H1 (cell line): Measurements from ENCODE around the gene ASCC1. TPM values are rescaled to one million over a fixed set of nuclear protein-coding genes. Genes with fewer than 3 reads are reported as not detected.

Source experiments
- CTCF ChIA-PET: fragments of 300-600 bp; sonication (Branson Sonifier 250); formaldehyde crosslinking; loops from one replicate; lab custom pipeline; 2021; ENCODE audit not compliant: partially characterized antibody; lab: Charles Lee
- POLR2A ChIA-PET: fragments of 300-600 bp; sonication (Branson Sonifier 250); formaldehyde crosslinking; loops from one replicate; lab custom pipeline; 2021; ENCODE audit warnings: inconsistent platforms; ENCODE audit not compliant: partially characterized antibody; lab: Charles Lee
- DNase-seq, 2 experiments: peaks; one replicate each; pipeline versions ENCODE4 v3.0.0 to v3.0.0-alpha.2; 2010 to 2022; ENCODE audit warnings: low spot score in 2 of 2, low read depth in 1 of 2, mixed read lengths in 1 of 2
- FAIRE-seq: peaks from 2 replicates; lab custom pipeline; 2011; peaks lifted over from hg19 to GRCh38; lab: Jason Lieb, UNC
- H2AFZ ChIP-seq: 2 replicates; pipeline ENCODE4 v1.8.1; 2012; ENCODE audit warnings: low read length, inconsistent platforms
- H2AK5ac ChIP-seq: 2 replicates; pipeline ENCODE4 v1.6.1; 2013; ENCODE audit warnings: low read depth, low read length
- H2BK120ac ChIP-seq: replicated peaks from 2 replicates; pipeline ENCODE3; 2013; ENCODE audit warnings: low read depth, low read length, inconsistent platforms
- H2BK12ac ChIP-seq: 2 replicates; pipeline ENCODE4 v1.6.1; 2013; ENCODE audit warnings: low read depth, low read length
- H2BK15ac ChIP-seq: 2 replicates; pipeline ENCODE4 v1.6.1; 2013; ENCODE audit warnings: low read length
- H2BK20ac ChIP-seq: 2 replicates; pipeline ENCODE4 v1.6.1; 2013; ENCODE audit warnings: low read length
- H2BK5ac ChIP-seq: 2 replicates; pipeline ENCODE4 v1.6.1; 2013; ENCODE audit warnings: low read depth, low read length
- H3K14ac ChIP-seq: 2 replicates; pipeline ENCODE4 v1.6.1; 2013; ENCODE audit warnings: inconsistent platforms; ENCODE audit not compliant: insufficient read length
- H3K18ac ChIP-seq: 2 replicates; pipeline ENCODE4 v1.6.1; 2013; ENCODE audit warnings: low read length; ENCODE audit errors: extremely low read depth
- H3K23ac ChIP-seq: 2 replicates; pipeline ENCODE4 v1.6.1; 2013; ENCODE audit warnings: inconsistent platforms; ENCODE audit not compliant: insufficient read length
- H3K23me2 ChIP-seq: 2 replicates; pipeline ENCODE4 v1.6.1; 2013; ENCODE audit warnings: low read depth, low read length
- H3K27ac ChIP-seq: 2 replicates; pipeline ENCODE4 v1.6.1; 2011; ENCODE audit warnings: low read depth, low read length, inconsistent platforms
- H3K27me3 ChIP-seq, 4 experiments: replicated peaks in 1 of 4; 1 replicate in 1 of 4; 2 replicates in 3 of 4; pipeline versions ENCODE4 v1.6.1 to v1.8.1; 2011 to 2013; ENCODE audit warnings: low read length in 3 of 4, mild to moderate bottlenecking in 3 of 4, inconsistent platforms in 2 of 4, mixed read lengths in 2 of 4, moderate library complexity in 1 of 4; ENCODE audit not compliant: control insufficient read depth in 3 of 4, insufficient read depth in 3 of 4; ENCODE audit errors: extremely low read depth in 1 of 4
- H3K36me3 ChIP-seq, 4 experiments: 2 replicates each; pipeline versions ENCODE4 v1.6.1 to v1.8.1; 2011 to 2013; ENCODE audit warnings: mild to moderate bottlenecking in 4 of 4, low read length in 3 of 4, moderate library complexity in 2 of 4, control low read depth in 1 of 4, inconsistent platforms in 1 of 4; ENCODE audit not compliant: insufficient read depth in 4 of 4, control insufficient read depth in 2 of 4
- H3K4ac ChIP-seq: replicated peaks from 2 replicates; pipeline ENCODE3; 2013; ENCODE audit warnings: low read length, low read depth, mixed read lengths, inconsistent platforms; ENCODE audit not compliant: insufficient read length
- H3K4me1 ChIP-seq, 4 experiments: replicated peaks in 1 of 4; 1 replicate in 1 of 4; 2 replicates in 3 of 4; pipeline versions ENCODE4 v1.6.1 to v1.8.1; 2011 to 2013; ENCODE audit warnings: low read length in 3 of 4, inconsistent platforms in 2 of 4, mixed read lengths in 1 of 4; ENCODE audit not compliant: insufficient read depth in 4 of 4, control insufficient read depth in 3 of 4
- H3K4me2 ChIP-seq, 2 experiments: 2 replicates each; pipeline versions ENCODE4 v1.6.1 to v1.8.1; 2011 to 2013; ENCODE audit warnings: low read depth in 2 of 2, low read length in 2 of 2, control low read depth in 1 of 2, inconsistent platforms in 1 of 2, mild to moderate bottlenecking in 1 of 2; ENCODE audit not compliant: insufficient read depth in 1 of 2
- H3K4me3 ChIP-seq, 4 experiments: fragments of 200-600, 300-600 bp in 1 of 4; sonication (generic), shearing (Covaris generic), sonication (Bioruptor Twin) in 1 of 4; 2 replicates each; pipeline versions ENCODE4 v1.5.1 to v1.8.1; 2011 to 2016; ENCODE audit warnings: low read length in 4 of 4, low read depth in 3 of 4, control low read depth in 2 of 4, inconsistent platforms in 2 of 4, mild to moderate bottlenecking in 2 of 4, mixed read lengths in 1 of 4, moderate library complexity in 1 of 4; ENCODE audit not compliant: insufficient read depth in 2 of 4; ENCODE audit errors: extremely low read depth in 1 of 4
- H3K56ac ChIP-seq: replicated peaks from 2 replicates; pipeline ENCODE3; 2013; ENCODE audit warnings: low read depth, mild to moderate bottlenecking, mixed read lengths, low read length, inconsistent platforms; ENCODE audit not compliant: insufficient read length
- H3K79me1 ChIP-seq: 2 replicates; pipeline ENCODE4 v1.6.1; 2013; ENCODE audit warnings: low read depth, low read length, control low read depth
- H3K79me2 ChIP-seq, 2 experiments: 2 replicates each; pipeline versions ENCODE4 v1.6.1 to v1.8.1; 2012 to 2013; ENCODE audit warnings: low read length in 2 of 2, mild to moderate bottlenecking in 2 of 2, inconsistent platforms in 1 of 2; ENCODE audit not compliant: insufficient read depth in 2 of 2, control insufficient read depth in 1 of 2
- H3K9ac ChIP-seq, 4 experiments: replicated peaks in 1 of 4; 1 replicate in 1 of 4; 2 replicates in 3 of 4; pipeline versions ENCODE4 v1.6.1 to v1.8.1; 2011 to 2013; ENCODE audit warnings: low read depth in 3 of 4, low read length in 3 of 4, control low read depth in 2 of 4, mild to moderate bottlenecking in 2 of 4, moderate library complexity in 2 of 4, inconsistent platforms in 1 of 4; ENCODE audit errors: extremely low read depth in 1 of 4
- H3K9me3 ChIP-seq, 2 experiments: 2 replicates each; pipeline versions ENCODE4 v1.6.1 to v1.8.1; 2012 to 2013; ENCODE audit warnings: mild to moderate bottlenecking in 2 of 2, moderate library complexity in 2 of 2, control low read depth in 1 of 2, inconsistent platforms in 1 of 2, low read depth in 1 of 2, low read length in 1 of 2, mixed read lengths in 1 of 2; ENCODE audit not compliant: insufficient read depth in 2 of 2
- H4K20me1 ChIP-seq, 2 experiments: replicated peaks in 1 of 2; 2 replicates each; pipeline versions ENCODE3 to v1.8.1; 2011 to 2013; ENCODE audit warnings: inconsistent platforms in 2 of 2, low read length in 2 of 2, mild to moderate bottlenecking in 1 of 2; ENCODE audit not compliant: insufficient read depth in 2 of 2, control insufficient read depth in 1 of 2
- H4K5ac ChIP-seq: 2 replicates; pipeline ENCODE4 v1.6.1; 2013; ENCODE audit warnings: low read length, low read depth, mixed read lengths, inconsistent platforms; ENCODE audit not compliant: insufficient read length
- H4K8ac ChIP-seq: 2 replicates; pipeline ENCODE4 v1.8.0; 2013; ENCODE audit warnings: mild to moderate bottlenecking, moderate library complexity, low read length, inconsistent platforms; ENCODE audit not compliant: insufficient read depth; ENCODE audit errors: extremely low read depth
- H4K91ac ChIP-seq: replicated peaks from 2 replicates; pipeline ENCODE3; 2013; ENCODE audit warnings: low read length, mixed read lengths, inconsistent platforms; ENCODE audit not compliant: insufficient read length
- CHD1 ChIP-seq: IDR thresholded peaks from 2 replicates; pipeline ENCODE4 v1.6.1; 2012; ENCODE audit warnings: low read depth, low read length, improper control_type of control experiment
- NANOG ChIP-seq: IDR thresholded peaks from 2 replicates; pipeline ENCODE4 v1.6.1; 2011; ENCODE audit warnings: low read length, low read depth, mild to moderate bottlenecking, inconsistent platforms; ENCODE audit not compliant: insufficient read depth, poor library complexity, severe bottlenecking
- USF2 ChIP-seq: IDR thresholded peaks from 2 replicates; pipeline ENCODE4 v1.6.1; 2011; ENCODE audit warnings: low read length, improper control_type of control experiment
- WGBS, 2 experiments: shearing (Covaris generic) in 1 of 2; methylation state at CpG; one replicate each; pipeline versions ENCODE4 v1.1.6 to v1.1.7; 2013 to 2015; ENCODE audit warnings: low lambda C conversion rate in 2 of 2, mixed read lengths in 2 of 2, inconsistent platforms in 1 of 2, low coverage in 1 of 2, missing lambda C conversion rate in 1 of 2; ENCODE audit not compliant: insufficient replicate concordance in 2 of 2, insufficient coverage in 1 of 2, insufficient read length in 1 of 2; ENCODE audit errors: extremely low coverage in 1 of 2, missing lambda C conversion rate in 1 of 2; 5-methylcytosine and 5-hydroxymethylcytosine counted together
- polyA plus RNA-seq, 7 experiments: library from polyadenylated mRNA; depleted of rRNA in 3 of 7; stranded (reverse) in 5 of 7; unstranded in 2 of 7; fragments of >200 nt in 5 of 7; fragments of 200-250 nt in 2 of 7; gene quantifications; 1 replicate in 5 of 7; 2 replicates in 1 of 7; 4 replicates in 1 of 7; pipeline versions ENCODE4 v1.2.1 to v1.2.3, GENCODE V29; 2011 to 2013; ENCODE audit warnings: missing spikeins in 2 of 7, mixed read lengths in 2 of 7
- total RNA-seq: library from RNA; stranded (reverse); fragmentation: NEBNext Ultra II Directional; extraction: Animal tissue kit (Norgen Biotek cat#: 25700); gene quantifications from 2 replicates; pipeline ENCODE4 v1.2.1, GENCODE V29; 2021

ASCC1 gene
- total and polyA plus RNA-seq, 2 of the 8 experiments (the other 6 are each of a cell fraction or from before 2014, with no cell fraction given): 25.6 to 35.8 TPM

DNA sequence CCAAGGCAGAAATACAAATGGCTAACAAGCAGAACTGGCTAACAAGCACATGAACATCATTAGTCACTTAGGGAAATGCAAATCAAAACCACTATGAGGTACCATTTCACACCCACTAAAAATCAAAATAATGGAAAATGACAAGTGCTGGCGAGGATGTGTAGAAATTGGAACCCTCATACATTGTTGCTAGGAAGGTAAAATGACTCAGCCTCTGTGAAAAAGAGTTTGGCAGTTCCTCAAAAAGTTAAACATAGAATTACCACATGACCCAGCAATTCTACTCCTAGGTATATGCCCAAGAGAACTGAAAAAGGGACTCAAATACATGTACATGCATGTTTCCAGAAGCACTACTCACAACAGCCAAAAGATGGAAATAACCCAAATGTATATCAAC is 53.1 kb downstream of the ASCC1 start:
- H3K23ac ChIP-seq: no peak overlapping the region
- H4K91ac ChIP-seq: no peak overlapping the region
- H3K4me1 ChIP-seq: no peaks in the 10 kb centered on the region
- H3K79me2 ChIP-seq: no peaks in the 10 kb centered on the region
- H3K36me3 ChIP-seq: no peaks in the 10 kb centered on the region
- H3K27ac ChIP-seq: no peak overlapping the region
- no peak overlapping the region for H2BK15ac ChIP-seq
- no peak overlapping the region for H3K4me2 ChIP-seq
- TF ChIP-seq USF2 (no peak), CHD1 (no peak), NANOG (no peak)
- H3K4me3 ChIP-seq: no peak overlapping the region
- H3K27me3 ChIP-seq: no peaks in the 10 kb centered on the region
- CTCF ChIA-PET: no interaction called here
- H2BK12ac ChIP-seq: no peak overlapping the region
- H2BK120ac ChIP-seq: no peak overlapping the region
- no peak for DNase-seq
- no peaks in the 10 kb centered on the region for H3K9me3 ChIP-seq
- H3K14ac ChIP-seq: no peak overlapping the region
- no peak overlapping the region for H4K8ac ChIP-seq
- no peak overlapping the region for H4K5ac ChIP-seq
- POLR2A ChIA-PET: no interaction called here
- H3K56ac ChIP-seq: no peak overlapping the region
- H3K18ac ChIP-seq: no peak overlapping the region
- no peaks in the 10 kb centered on the region for H3K79me1 ChIP-seq
- H4K20me1 ChIP-seq: no peaks in the 10 kb centered on the region
- H3K9ac ChIP-seq: no peak overlapping the region
- 82% methylated on average over 1 of the region's 1 CpG; no CpG with 5 or more reads in 1 of the 2 experiments for WGBS, 2 experiments
- no peak overlapping the region for H2AK5ac ChIP-seq
- H3K23me2 ChIP-seq: no peaks in the 10 kb centered on the region; the same call in 1 of the 2 replicates
- FAIRE-seq: no peak
- H2BK20ac ChIP-seq: no peak overlapping the region
- H2AFZ ChIP-seq: no peak overlapping the region
- no peak overlapping the region for H3K4ac ChIP-seq
- H2BK5ac ChIP-seq: no peak overlapping the region
